ENCODE results near the gene CCDC137. TPM values are rescaled to one million over a fixed set of nuclear protein-coding genes. Genes with fewer than 3 reads are reported as not detected.
A peak's percentile ranks its signal among the peaks of the same experiment; 100 is the strongest.

Gene CCDC137
- polyA plus RNA-seq, 3 donors = 2.4 to 8.8 (median 3.6) TPM

DNA sequence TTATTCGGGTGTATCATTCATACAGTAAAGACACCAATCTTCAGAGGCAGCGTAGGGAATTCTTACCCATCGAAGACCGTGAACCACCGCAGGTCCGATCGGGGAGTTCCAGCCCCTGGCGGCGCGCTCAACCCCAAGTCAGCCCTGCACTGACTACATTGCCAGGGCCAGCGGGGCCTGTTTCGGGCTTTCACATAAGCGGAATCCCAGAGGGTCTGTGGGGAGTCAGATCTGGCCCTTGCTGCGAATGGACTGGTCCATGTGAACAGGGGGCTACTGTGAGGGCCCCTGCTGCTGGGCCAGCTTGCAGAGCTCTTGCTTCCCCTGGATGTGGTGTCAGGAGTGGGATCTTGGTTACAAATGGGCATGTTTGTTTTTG is 17.8 kb upstream of the CCDC137 start:
- Mint-ChIP-seq H3K4me1 (peaks cover 7% of the 10 kb centered on the region), H3K9me3 (peaks cover 10 to 26% (median 19%) of the 10 kb centered on the region in 7 donors), H3K36me3 (peaks cover 2 to 6% of the 10 kb centered on the region in 2 donors), H3K27ac (no peak overlapping the region), H3K27me3 (ENCODE audit: low read depth in 3 of 3) (peaks cover 30 to 45% (median 42%) of the 10 kb centered on the region in 3 donors), H3K4me3 (peak overlapping the region in 1 of 2 donors; percentile 71)
- H3K4me3 ChIP-seq (replicated peaks in 1 of 3; ENCODE audit: low read depth in 2 of 3, low read length in 3 of 3) = no peak overlapping the region
- H3K9ac ChIP-seq (ENCODE audit: insufficient read depth, low read length, poor library complexity, severe bottlenecking) = no peak overlapping the region
- TF ChIP-seq, protein P1, sequence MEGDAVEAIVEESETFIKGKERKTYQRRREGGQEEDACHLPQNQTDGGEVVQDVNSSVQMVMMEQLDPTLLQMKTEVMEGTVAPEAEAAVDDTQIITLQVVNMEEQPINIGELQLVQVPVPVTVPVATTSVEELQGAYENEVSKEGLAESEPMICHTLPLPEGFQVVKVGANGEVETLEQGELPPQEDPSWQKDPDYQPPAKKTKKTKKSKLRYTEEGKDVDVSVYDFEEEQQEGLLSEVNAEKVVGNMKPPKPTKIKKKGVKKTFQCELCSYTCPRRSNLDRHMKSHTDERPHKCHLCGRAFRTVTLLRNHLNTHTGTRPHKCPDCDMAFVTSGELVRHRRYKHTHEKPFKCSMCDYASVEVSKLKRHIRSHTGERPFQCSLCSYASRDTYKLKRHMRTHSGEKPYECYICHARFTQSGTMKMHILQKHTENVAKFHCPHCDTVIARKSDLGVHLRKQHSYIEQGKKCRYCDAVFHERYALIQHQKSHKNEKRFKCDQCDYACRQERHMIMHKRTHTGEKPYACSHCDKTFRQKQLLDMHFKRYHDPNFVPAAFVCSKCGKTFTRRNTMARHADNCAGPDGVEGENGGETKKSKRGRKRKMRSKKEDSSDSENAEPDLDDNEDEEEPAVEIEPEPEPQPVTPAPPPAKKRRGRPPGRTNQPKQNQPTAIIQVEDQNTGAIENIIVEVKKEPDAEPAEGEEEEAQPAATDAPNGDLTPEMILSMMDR (IDR thresholded peaks at IDR 0.05) = no peak
- no peak overlapping the region for H3K4me2 ChIP-seq (replicated peaks; ENCODE audit: extremely low read depth, low read length, poor library complexity, severe bottlenecking)
- peaks cover 13 to 16% of the 10 kb centered on the region in 2 donors for H3K9me3 ChIP-seq (replicated peaks in 1 of 2; ENCODE audit: control insufficient read depth in 1 of 2, insufficient read depth in 1 of 2, low read length in 2 of 2)
- 74% methylated on average over 12 of the region's 14 CpGs for WGBS (ENCODE audit: insufficient coverage)
- intact Hi-C loops (cut with micrococcal nuclease) = no loop called here
- H3K79me2 ChIP-seq (ENCODE audit: insufficient read depth, low read length) = no peaks in the 10 kb centered on the region
- H3K27me3 ChIP-seq (ENCODE audit: control insufficient read depth in 2 of 2, insufficient read depth in 2 of 2, low read length in 2 of 2) = peaks cover 11 to 30% of the 10 kb centered on the region in 2 donors
- DNase-seq = no peak
- H3K4me1 ChIP-seq (ENCODE audit: control insufficient read depth in 1 of 2, insufficient read depth in 2 of 2, low read length in 2 of 2) = peaks cover 11 to 12% of the 10 kb centered on the region in 2 donors
- no peak overlapping the region for H3K27ac ChIP-seq (ENCODE audit: low read depth in 1 of 2, low read length in 2 of 2)
- no peaks in the 10 kb centered on the region for H4K20me1 ChIP-seq (ENCODE audit: insufficient read depth, low read length)
- H2AFZ ChIP-seq (ENCODE audit: insufficient read depth, low read depth, low read length, poor library complexity, severe bottlenecking) = no peak overlapping the region
- H3K36me3 ChIP-seq (replicated peaks in 1 of 2; ENCODE audit: control insufficient read depth in 1 of 2, insufficient read depth in 2 of 2, low read length in 2 of 2) = no peaks in the 10 kb centered on the region

DNA sequence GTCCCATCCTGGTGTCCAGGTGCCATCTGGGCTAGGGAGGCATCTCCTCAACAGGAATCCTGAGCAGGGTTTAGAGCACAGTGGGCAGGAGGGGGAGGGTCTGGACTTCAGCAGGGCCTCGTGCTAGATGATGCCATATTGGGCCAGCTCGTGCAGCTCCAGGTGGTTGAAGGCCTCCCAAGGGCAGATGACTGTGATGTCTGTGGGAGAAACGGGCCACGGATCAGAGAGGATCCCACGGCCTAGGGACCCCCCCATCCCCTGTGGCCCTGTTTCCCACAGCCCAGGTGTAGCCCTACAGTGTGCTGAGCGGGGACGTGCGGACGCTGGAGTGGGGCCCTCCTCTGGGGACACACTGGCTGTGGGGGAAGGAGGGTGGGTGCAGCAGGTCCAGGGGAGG is 15.6 kb upstream of the CCDC137 start:
- WGBS (ENCODE audit: insufficient coverage) = 93% methylated on average over 5 of the region's 9 CpGs

More for the DNA sequence above, 15.6 kb upstream of the CCDC137 start:
- Histone ChIP-seq H3K79me2 (ENCODE audit: insufficient read depth, low read length) (no peaks in the 10 kb centered on the region), H3K27ac (ENCODE audit: low read depth in 1 of 2, low read length in 2 of 2) (no peak overlapping the region), H3K4me3 (replicated peaks in 1 of 3; ENCODE audit: low read depth in 2 of 3, low read length in 3 of 3) (no peak overlapping the region), H3K4me1 (ENCODE audit: control insufficient read depth in 1 of 2, insufficient read depth in 2 of 2, low read length in 2 of 2) (peaks cover 11 to 15% of the 10 kb centered on the region in 2 donors), H2AFZ (ENCODE audit: insufficient read depth, low read depth, low read length, poor library complexity, severe bottlenecking) (no peak overlapping the region), H3K4me2 (replicated peaks; ENCODE audit: extremely low read depth, low read length, poor library complexity, severe bottlenecking) (no peak overlapping the region), H3K36me3 (replicated peaks in 1 of 2; ENCODE audit: control insufficient read depth in 1 of 2, insufficient read depth in 2 of 2, low read length in 2 of 2) (no peaks in the 10 kb centered on the region), H3K9me3 (replicated peaks in 1 of 2; ENCODE audit: control insufficient read depth in 1 of 2, insufficient read depth in 1 of 2, low read length in 2 of 2) (peaks cover 13 to 16% of the 10 kb centered on the region in 2 donors), H3K27me3 (ENCODE audit: control insufficient read depth in 2 of 2, insufficient read depth in 2 of 2, low read length in 2 of 2) (peaks cover 11 to 30% of the 10 kb centered on the region in 2 donors), H4K20me1 (ENCODE audit: insufficient read depth, low read length) (no peaks in the 10 kb centered on the region), H3K9ac (ENCODE audit: insufficient read depth, low read length, poor library complexity, severe bottlenecking) (no peak overlapping the region)
- H3K4me3 Mint-ChIP-seq = no peak overlapping the region
- intact Hi-C loops (cut with micrococcal nuclease) = no loop called here
- no peak overlapping the region for H3K27ac Mint-ChIP-seq
- peaks cover 2 to 6% of the 10 kb centered on the region in 2 donors for H3K36me3 Mint-ChIP-seq
- peaks cover 12% of the 10 kb centered on the region for H3K4me1 Mint-ChIP-seq
- peaks cover 36 to 54% (median 51%) of the 10 kb centered on the region in 3 donors for H3K27me3 Mint-ChIP-seq (ENCODE audit: low read depth in 3 of 3)
- TF ChIP-seq, protein P1 (IDR thresholded peaks at IDR 0.05) = no peak
- H3K9me3 Mint-ChIP-seq = peaks cover 10 to 26% (median 19%) of the 10 kb centered on the region in 7 donors
- DNase-seq = no peak
